GM18519 (cell line): ENCODE data around the gene TAX1BP1.

Experiments used
- ATAC-seq: cut with Tn5 transposase; IDR thresholded peaks from one replicate; pipeline ENCODE4 v1.9.1; 2021; ENCODE audit warnings: mild to moderate bottlenecking, moderate library complexity; ENCODE audit not compliant: unreplicated experiment, low FRiP score

The TAX1BP1 gene

DNA sequence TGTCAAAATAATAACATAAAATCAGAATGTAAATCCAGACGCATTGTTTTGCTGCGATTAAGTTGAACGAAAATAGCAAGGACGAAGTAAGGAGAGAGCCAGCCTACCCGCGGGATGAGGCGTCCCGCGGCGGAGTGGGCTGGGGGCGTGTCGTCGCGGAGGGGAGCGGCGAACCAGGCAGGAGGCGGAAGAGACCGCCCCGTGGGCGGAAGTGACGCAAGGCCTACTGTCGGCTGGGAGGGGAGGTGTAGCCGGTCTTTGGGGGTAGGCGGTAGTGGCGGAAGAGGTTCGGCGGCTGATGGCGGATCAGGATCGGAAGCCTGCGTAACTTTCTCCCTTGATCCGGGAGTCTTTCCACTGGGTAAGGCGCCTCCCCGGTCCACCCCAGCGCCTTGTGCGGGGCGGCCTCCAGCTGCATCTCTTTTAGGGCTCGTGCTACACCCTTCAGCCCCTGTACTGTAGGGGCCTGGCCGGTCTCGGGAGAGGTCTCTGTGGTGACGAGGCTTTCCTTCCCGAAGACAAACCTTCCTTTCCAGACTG lies at the start of gene TAX1BP1:
Gene TAX1BP1, plus strand, starts transcription at position 254 of the 540 bp plus-strand sequence. CDS start 8,363 bp downstream, outside the sequence.
- ATAC-seq, result peak; percentile 79

DNA sequence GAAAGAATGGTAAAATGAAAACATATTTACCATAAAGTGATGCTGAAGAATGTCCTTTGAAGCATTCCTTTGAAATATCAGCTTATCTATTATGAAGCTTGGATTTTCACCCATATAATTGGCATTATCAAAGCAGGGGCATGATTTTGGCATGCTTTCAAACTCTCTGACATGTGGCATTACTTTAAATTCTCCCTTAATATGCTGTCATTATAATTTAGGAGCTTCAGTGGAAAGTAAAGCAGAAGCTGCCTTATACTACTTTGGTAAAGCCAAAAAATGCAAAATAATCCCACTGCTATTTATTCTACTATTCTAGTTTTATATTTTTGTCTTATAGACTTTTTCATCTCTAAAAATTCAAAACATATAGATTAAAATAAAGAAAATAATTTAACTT lies 49.3 kb upstream of the TAX1BP1 start:
- no peak for ATAC-seq

DNA sequence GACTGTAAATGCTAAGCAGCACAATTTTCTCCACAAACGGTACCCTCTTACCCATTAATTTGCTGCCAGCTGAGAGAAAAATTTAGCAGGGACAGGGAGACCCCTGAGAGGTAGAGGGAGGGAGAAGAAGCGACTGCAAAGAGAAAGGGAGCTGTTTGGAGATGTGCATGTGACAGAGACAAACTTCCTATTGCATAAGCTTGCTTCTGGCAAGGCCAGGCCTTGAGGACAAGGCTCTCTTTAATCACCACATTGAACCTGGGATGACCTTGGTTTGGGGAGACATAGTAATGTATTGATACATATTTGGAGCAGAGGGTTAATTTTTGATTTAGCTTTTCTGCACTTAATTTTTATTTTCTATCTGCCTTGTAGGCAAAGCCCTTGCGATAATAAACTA lies 46.2 kb upstream of the TAX1BP1 start:
- no peak for ATAC-seq

DNA sequence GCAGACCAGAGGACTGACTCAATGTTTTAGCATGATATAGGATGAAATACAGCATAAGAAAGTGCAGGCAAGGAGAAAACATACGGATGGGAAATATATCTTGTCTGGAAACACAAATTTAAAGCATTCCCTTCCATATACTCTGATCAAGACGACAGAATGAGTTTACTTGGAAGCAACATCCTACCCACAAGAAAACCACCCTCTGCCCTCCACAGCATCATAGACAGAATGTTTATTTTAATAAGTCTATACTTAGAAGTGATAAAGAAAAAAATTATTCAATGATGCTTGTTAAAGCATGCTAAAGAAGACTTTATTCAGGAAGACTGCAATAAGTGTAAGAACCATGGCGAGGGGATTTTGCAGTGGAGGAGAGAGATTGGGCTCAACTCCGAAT lies 44.9 kb upstream of the TAX1BP1 start:
- ATAC-seq, result no peak

DNA sequence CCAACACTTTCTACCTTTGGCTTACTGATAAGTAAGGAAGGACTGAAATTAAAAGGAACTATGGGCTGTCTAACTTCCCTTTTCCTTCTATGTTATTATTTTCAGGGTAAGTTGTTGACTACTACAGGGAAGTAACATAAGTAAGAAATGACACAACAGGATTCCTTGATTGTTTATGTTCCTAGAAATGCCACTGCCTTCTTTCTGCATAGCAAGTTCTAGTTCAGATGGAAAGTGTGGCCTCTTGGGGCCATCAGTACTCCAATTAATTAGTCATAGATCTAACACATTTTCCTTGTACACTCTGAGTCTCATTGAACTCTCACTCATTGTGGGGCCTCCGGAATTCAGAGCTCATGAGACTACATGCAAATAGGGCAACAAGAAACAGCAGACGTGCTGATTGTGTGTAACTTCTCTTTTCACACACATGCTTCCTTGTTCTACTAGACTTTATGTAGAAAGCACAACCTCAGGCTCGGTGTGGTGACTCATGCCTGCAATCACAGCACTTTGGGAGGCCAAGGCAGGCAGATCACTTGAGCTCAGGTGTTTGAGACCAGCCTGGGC lies 42.0 kb upstream of the TAX1BP1 start:
- ATAC-seq, result peak; percentile 89

DNA sequence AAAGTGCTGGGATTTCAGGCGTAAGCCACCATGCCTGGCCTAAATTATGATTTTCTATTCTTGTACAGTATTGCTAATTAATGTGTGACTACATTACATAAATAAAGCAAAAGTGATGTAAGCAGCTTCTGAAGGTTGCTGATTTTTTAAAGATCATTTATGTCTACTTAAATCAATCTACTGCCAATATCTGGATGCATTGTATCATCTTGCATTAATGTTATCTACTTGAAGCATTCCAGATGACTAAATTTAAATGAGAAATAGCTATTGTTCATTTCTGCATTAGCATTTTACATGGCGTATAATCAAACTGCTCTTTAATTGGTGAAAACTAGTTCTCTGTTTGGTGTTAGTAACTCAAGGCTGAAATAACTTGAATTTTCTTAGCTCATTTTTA lies 40.2 kb upstream of the TAX1BP1 start:
- ATAC-seq, result no peak

DNA sequence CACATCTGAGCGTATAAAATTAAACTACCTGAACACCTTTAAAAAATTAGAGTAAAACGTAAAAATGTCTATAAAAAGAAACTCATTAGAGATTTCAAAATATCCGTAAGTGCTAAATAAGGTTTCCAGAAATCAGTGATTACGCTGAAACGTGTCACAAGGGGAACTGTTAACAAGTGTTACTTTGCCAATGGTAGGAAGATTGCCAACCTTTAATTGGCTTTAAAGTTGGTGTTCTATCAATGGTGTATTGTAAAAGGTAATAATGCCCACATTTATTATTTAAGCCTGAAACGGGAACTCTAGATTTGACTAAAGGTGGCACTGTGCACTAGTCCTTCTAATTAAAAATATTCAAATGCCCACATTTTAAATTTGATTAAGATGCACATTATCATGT lies 39.5 kb upstream of the TAX1BP1 start:
- ATAC-seq, result no peak

DNA sequence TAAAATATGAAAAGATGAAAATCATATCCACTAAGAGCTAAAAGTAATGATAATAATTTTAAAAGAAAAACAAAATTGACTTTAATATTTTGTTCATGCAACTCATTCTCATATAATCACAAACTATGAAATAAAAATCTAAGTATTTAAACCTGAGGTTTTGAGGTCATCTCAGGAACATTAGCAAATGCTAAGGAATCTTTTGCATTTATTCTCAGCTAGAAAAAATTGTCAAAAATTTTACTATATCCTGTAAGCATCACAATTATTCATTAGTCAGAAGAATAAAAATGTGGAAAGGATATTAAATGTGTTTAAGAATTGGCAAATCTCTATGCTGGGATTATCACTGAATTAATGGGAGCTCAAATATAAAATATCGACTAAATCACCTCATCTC lies 36.8 kb upstream of the TAX1BP1 start:
- no peak for ATAC-seq

DNA sequence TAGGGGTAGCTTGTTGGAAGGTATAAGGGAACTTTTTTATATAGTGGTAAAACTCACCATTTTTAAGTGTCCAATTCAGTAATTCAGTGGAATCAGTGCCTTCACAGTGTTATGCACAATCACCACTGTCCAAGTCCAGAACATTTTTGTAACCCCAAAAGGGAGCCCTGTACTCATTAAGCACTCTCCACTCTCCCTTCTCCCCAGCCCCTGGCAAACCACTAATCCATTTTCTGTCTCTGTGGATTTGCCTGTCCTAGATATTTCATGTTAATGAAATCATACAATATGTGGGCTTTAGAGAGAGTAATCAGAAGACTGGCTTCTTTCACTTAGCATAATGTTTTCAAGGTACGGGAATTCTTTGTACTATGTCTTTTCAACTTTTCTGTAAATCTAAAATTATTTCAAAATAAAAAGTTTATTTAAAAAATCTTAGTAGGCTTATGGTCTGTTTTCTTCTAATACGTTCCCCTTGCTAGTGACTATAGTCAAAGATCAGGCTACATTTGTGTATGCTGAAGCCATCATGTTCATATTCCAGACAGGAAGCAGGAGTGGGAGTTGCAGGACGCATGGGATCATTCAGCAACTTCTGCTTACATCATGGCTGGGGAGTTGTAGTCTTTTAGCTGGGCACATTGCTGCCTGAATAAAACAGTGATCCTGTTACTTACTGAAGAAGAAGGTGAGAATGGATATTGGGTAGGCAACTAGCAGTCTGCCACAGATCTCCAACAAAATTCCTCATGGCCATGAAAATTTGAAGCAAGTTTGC lies 35.4 kb upstream of the TAX1BP1 start:
- no peak for ATAC-seq

DNA sequence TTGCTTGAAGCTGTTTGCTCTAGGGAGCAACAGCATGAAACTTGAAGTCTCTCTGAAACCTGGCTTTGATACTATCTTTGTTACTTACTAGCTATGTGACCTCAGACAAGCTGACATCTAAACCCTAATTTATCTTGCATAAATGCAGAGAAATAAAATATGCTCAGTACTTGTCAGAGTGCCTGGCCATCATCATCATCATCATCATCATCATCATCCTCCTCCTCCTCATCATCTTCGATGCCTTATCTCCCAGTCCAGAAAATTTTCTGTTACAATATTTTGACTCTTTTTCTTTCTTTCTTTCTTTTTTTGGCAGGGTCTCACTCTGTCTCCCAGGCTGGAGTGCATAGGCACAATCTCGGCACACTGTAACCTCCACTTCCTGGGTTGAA lies 34.8 kb upstream of the TAX1BP1 start:
- ATAC-seq, result no peak

DNA sequence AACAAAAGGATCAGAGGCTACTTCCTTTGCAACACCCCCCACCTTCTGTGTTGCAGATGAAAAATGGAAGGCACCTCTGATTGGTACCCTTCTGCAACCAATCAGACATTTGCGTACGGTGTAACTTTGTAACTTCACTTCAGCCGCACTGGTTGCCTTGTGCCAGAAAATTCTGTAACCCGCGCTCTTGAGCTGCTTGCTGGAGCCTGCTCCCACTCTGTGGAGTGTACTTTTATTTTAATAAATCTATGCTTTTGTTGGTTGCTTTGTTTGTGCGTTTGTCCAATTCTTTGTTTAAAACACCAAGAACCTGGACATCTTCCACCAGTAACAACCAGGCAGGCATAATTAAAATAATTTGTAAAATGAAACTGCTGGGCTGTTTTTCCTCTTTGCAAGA lies 31.5 kb upstream of the TAX1BP1 start:
- no peak for ATAC-seq

DNA sequence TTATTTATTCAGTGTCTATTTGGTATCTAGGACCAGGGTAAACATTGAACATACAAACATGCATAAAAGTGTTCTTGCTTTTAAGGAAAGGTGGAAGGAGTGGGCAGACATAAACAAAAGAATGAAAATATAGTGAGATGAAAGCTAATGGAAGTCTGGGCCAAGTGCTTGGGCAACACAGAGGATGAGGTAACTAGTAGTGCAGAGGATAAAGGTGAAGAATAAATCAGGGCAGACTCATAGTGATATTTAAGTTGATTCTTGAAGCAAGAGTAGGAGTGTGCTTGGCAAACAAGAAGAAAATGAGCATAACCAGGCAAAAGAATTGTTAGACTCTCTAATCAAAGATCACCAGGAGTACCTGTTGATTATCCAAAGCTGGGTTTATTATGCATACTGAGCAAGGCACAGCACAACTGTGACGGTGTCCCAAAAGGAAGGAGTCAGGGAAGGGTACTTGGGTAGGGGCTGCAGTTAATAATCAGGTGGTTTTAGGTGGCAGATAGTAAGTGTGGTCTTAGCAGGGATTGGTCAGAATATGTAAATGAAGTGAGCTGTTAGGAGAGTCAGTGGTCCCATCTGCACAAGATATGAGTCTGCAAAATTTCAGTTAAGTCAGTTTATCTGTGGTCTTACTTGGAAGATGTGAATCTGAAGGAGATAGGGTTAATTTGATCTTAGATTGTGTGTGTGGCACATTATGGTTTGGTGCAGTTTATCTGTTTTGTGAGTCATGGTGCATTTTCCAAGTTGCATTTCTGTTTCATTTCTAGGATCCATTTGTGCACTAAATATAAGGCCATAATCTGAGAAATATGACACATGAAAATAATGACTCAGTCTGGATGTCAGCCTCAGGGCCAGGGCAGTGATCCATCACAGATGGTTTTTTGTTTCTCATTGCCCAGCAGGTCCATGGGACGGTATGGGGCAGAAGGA lies 30.6 kb upstream of the TAX1BP1 start:
- ATAC-seq, result no peak

DNA sequence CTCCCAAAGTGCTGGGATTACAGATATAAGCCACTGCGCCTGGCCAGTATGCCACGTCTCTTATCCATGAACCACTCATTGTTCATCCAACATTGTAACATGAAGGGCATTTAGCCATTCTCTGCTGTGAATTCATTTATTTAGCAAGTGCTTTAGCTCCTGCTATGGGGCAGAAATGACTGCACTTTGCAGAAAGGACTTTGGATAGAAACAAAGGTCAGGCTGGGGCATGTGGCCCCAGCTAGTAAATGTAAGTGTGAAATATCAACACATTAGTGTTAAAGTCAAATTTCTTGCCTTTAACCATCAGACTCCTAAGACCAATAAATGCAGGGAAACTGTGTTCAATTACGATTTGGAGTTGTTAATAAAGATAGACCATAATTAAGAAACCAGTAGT lies 27.7 kb upstream of the TAX1BP1 start:
- ATAC-seq, result no peak

DNA sequence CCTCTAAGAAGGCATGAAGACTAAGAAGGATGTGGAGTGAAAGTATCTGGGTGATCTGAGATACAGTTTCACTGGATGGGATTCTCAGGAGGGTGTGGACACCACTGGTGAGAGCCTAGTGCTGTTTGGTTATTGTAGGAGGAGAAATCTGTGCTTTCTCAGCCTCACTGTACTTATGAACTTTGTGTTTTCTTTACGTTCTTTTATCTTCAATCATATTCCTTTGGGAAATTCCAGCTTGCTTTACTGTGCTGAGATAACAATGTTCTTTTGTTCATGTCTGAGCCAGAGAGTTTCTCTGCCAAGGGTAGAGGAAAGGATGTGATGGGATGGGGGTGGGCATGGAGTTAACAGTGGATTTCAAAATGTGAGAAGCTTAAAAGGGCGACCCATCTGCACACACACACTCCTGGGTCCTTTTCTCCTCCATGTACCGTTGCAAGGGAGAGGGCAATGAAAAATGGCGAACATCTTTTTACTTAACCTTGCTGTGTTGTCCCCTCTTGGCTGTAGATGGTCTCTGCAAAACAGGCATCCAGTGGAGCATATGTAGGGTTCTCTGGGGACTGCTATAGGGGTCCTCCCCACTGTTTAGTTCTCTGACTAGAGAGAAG lies 25.0 kb upstream of the TAX1BP1 start:
- ATAC-seq, result no peak

DNA sequence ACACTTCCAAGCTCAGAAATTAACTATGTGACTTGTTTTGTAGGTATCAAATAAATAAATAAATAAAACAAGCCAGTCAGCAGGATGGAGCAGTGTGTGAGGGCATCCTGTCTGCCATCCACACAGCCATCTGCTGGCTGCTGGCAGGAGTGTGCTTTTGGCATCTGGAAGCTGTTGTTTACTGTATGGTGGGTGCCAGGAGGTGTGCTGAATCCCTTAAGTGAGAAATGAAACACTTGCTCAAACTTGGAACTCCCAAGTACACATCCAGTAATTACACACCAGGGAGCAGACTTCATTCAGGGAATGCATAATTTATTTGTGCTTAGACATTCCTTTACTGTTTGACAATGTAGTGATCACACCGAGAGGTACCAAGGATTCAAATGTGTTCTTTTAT lies 16.9 kb upstream of the TAX1BP1 start:
- no peak for ATAC-seq

DNA sequence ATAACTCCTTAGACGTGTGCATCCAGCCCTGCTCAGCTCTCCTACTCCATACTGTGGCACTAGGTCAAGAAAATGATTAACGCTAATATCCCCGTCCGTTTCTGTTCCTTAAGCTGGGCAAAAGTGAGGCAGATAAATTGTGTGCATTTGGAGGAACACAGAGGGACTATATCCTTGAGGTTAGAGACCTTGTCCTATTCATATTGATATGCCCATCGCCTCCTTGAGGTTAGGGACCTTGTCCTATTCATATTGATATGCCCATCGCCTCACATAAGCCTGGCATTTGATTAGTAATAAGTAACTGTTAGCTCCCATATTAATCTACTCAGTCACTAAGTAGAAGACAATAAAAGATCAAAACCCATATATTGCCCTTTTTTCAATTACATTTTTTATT lies 12.9 kb upstream of the TAX1BP1 start:
- no peak for ATAC-seq

DNA sequence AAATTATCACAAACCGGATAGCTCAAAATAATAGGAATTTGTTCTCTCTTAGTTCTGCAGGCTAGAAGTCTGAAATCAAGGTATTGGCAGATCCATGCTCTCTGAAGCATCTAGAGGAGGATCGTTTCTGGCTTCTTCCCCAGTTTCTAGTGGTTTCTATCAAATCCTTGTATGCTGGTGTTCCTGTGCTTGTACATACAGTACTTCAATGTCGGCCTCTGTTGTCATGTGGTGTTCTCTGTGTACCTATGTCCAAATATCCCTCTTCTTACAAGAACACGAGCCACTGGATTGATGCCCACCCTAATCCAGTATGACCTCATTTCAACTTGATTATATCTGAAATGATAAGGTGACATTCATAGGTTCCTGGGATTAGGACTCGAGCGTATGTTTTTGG lies 9.8 kb upstream of the TAX1BP1 start:
- no peak for ATAC-seq

DNA sequence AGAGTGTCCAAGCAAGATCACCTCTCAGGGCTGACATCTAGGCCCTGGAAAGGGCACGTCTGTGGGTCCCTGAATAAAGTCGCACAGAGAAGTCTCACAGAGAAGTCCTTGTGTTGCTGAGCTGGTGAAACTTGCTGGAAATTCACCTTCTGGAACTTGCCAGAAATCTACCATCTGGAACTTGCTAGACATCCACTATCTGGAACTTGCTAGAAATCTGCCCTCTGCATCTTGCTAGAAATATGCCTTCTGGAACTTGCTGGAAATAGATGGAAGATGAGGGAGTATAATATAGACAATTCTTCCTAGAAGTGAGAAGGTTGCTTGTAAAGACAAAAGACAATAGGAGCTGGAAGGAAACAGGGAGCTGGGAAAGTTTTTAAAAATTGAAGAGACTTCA lies 5.4 kb upstream of the TAX1BP1 start:
- no peak for ATAC-seq

DNA sequence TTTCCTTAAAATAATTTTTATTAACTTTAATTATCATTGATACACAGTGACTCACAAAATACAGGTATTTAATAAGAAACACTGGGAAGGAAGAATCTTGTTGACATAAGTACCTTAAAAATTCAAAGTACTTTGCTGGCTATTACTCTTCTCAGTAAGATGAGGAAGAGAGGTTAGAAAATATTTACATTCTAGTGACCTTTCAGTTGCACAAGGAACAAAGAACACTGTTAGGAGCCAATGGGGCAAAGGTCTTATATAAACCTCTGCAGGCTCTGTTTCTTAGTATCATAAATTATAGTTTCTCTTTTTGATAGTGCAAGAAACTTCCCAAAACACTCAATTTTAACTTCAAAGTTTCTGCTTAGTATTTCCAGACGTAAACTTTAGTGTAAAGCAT lies 4.8 kb upstream of the TAX1BP1 start:
- no peak for ATAC-seq

DNA sequence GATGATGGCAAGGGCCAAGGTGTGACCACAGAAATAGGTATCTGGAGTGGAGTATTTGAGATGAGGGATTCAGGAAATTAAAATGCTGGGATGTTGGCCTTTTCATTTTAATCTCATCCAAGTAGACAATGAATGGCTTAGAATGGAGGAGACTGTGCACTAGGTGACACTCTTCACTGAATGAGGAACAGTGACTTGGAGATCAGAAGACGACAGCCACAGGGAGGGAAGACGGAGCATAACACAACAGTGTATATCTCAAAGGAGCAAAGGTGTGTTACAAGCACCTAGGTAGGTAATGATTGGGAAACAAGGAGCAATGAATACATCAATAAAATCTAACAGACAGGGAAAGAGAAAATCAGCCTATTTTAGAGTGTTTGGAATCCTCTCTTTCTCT lies 4.1 kb upstream of the TAX1BP1 start:
- ATAC-seq, result no peak

DNA sequence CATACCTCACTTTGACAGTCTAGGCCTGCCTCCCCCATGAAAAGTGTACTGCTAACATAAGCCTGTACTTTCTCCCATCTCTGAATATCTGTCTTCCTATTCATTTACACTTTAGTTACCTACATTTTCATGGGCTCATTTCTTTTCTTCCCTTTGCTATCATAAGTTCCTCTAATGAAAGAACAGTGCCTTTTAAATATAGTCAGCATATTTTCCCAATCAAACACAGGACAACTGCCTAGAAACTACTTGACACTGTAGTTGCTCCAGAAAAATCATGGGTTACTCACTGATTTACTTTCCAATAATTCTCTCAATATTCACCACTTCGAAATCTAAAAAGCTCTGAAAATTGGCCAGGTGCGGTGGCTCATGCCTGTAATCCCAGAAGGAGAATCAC lies 2.8 kb upstream of the TAX1BP1 start:
- ATAC-seq, result no peak
